PC-9 (cell line): ENCODE data around the gene NT5C2.
"Not testable (repeated sequence)": the region's sequence is repeated elsewhere in the genome, so short reads cannot be mapped to it uniquely, and the experiment has no call there.

ENCODE experiments used
- EZH2 ChIP-seq: fragments of 200-600 bp; sonication (generic); IDR thresholded peaks from 2 replicates; pipeline ENCODE4 v1.8.0; 2017; ENCODE audit warnings: antibody characterized with exemption, low read depth
- TF ChIP-seq, protein P1 (sequence below): fragments of 200-600 bp; sonication (generic); conservative IDR thresholded peaks from 2 replicates; pipeline ENCODE4 v1.6.1; 2017; ENCODE audit warnings: mixed run types, antibody characterized with exemption, mild to moderate bottlenecking, moderate library complexity

DNA sequence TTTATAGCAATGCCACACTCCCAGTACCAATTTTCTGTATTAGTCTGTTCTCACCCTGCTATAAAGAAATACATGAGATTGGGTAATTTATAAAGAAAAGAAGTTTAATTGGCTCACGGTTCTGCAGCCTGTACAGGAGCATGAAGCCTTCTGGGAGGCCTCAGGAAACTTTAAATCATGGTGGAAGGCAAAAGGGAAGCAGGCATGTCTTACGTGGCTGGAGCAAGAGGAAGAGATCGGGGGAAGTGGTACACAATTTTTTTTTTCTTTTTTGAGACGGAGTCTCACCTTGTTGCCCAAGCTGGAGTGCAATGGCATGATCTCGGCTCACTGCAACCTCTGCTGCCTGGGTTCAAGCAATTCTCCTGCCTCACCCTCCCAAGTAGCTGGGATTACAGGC is 31.6 kb upstream of the NT5C2 start:
- TF ChIP-seq, protein P1, sequence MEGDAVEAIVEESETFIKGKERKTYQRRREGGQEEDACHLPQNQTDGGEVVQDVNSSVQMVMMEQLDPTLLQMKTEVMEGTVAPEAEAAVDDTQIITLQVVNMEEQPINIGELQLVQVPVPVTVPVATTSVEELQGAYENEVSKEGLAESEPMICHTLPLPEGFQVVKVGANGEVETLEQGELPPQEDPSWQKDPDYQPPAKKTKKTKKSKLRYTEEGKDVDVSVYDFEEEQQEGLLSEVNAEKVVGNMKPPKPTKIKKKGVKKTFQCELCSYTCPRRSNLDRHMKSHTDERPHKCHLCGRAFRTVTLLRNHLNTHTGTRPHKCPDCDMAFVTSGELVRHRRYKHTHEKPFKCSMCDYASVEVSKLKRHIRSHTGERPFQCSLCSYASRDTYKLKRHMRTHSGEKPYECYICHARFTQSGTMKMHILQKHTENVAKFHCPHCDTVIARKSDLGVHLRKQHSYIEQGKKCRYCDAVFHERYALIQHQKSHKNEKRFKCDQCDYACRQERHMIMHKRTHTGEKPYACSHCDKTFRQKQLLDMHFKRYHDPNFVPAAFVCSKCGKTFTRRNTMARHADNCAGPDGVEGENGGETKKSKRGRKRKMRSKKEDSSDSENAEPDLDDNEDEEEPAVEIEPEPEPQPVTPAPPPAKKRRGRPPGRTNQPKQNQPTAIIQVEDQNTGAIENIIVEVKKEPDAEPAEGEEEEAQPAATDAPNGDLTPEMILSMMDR, result not testable (repeated sequence)
- not testable (repeated sequence) for TF ChIP-seq EZH2
